Measurements from ENCODE around the gene HIVEP2. TPM values are rescaled to one million over a fixed set of nuclear protein-coding genes. Genes with fewer than 3 reads are reported as not detected.

HIVEP2 gene
- polyA plus RNA-seq, 3 donors = 12.0 to 12.7 (median 12.1) TPM

GRCh38 chr6:142752348-142752747, 192.6 kb downstream of the HIVEP2 start:
- DNase-seq (ENCODE audit: low read depth in 3 of 3, low spot score in 2 of 3) = no peak

- no peak for DNase-seq (ENCODE audit: low read depth in 3 of 3, low spot score in 2 of 3)
Measured at GRCh38 chr6:142751452-142751851, 193.5 kb downstream of the HIVEP2 start.

GRCh38 chr6:142750998-142751397, 194.0 kb downstream of the HIVEP2 start:
- no peak for DNase-seq (ENCODE audit: low read depth in 3 of 3, low spot score in 2 of 3)

- DNase-seq (ENCODE audit: low read depth in 3 of 3, low spot score in 2 of 3) = no peak
Measured at GRCh38 chr6:142749556-142749955, 195.4 kb downstream of the HIVEP2 start.

- no peak for DNase-seq (ENCODE audit: low read depth in 3 of 3, low spot score in 2 of 3)
Measured at GRCh38 chr6:142746524-142746923, 198.5 kb downstream of the HIVEP2 start.

- no peak for DNase-seq (ENCODE audit: low read depth in 3 of 3, low spot score in 2 of 3)
Measured at GRCh38 chr6:142744836-142745235, 200.1 kb downstream of the HIVEP2 start.

GRCh38 chr6:142740449-142740848, 204.5 kb downstream of the HIVEP2 start:
- no peak for DNase-seq (ENCODE audit: low read depth in 3 of 3, low spot score in 2 of 3)

- no peak for DNase-seq (ENCODE audit: low read depth in 3 of 3, low spot score in 2 of 3)
Measured at GRCh38 chr6:142738731-142739130, 206.2 kb downstream of the HIVEP2 start.

- DNase-seq (ENCODE audit: low read depth in 3 of 3, low spot score in 2 of 3) = no peak
Measured at GRCh38 chr6:142738035-142738396, 207.0 kb downstream of the HIVEP2 start.

GRCh38 chr6:142737368-142738034, 207.5 kb downstream of the HIVEP2 start:
- no peak for DNase-seq (ENCODE audit: low read depth in 3 of 3, low spot score in 2 of 3)

GRCh38 chr6:142735204-142735603, 209.8 kb downstream of the HIVEP2 start:
- DNase-seq (ENCODE audit: low read depth in 3 of 3, low spot score in 2 of 3) = no peak

- no peak for DNase-seq (ENCODE audit: low read depth in 3 of 3, low spot score in 2 of 3)
Measured at GRCh38 chr6:142732790-142733189, 212.2 kb downstream of the HIVEP2 start.

- no peak for DNase-seq (ENCODE audit: low read depth in 3 of 3, low spot score in 2 of 3)
Measured at GRCh38 chr6:142731611-142732010, 213.4 kb downstream of the HIVEP2 start.

- no peak for DNase-seq (ENCODE audit: low read depth in 3 of 3, low spot score in 2 of 3)
Measured at GRCh38 chr6:142729618-142730017, 215.4 kb downstream of the HIVEP2 start.

GRCh38 chr6:142728910-142729481, 216.0 kb downstream of the HIVEP2 start:
- DNase-seq (ENCODE audit: low read depth in 3 of 3, low spot score in 2 of 3) = no peak

GRCh38 chr6:142728364-142728763, 216.6 kb downstream of the HIVEP2 start:
- peak in 1 of 3 donors; percentile 8 for DNase-seq (ENCODE audit: low read depth in 3 of 3, low spot score in 2 of 3)

GRCh38 chr6:142726616-142727015, 218.4 kb downstream of the HIVEP2 start:
- no peak for DNase-seq (ENCODE audit: low read depth in 3 of 3, low spot score in 2 of 3)

- DNase-seq (ENCODE audit: low read depth in 3 of 3, low spot score in 2 of 3) = no peak
Measured at GRCh38 chr6:142725024-142725770, 219.8 kb downstream of the HIVEP2 start.

- no peak for DNase-seq (ENCODE audit: low read depth in 3 of 3, low spot score in 2 of 3)
Measured at GRCh38 chr6:142722841-142723240, 222.1 kb downstream of the HIVEP2 start.

GRCh38 chr6:142722012-142722411, 223.0 kb downstream of the HIVEP2 start:
- no peak for DNase-seq (ENCODE audit: low read depth in 3 of 3, low spot score in 2 of 3)

- DNase-seq (ENCODE audit: low read depth in 3 of 3, low spot score in 2 of 3) = no peak
Measured at GRCh38 chr6:142721215-142721920, 223.6 kb downstream of the HIVEP2 start.

All from right renal cortex interstitium (tissue), 3 donors.